ENCODE data around the gene HYAL3.

DNA sequence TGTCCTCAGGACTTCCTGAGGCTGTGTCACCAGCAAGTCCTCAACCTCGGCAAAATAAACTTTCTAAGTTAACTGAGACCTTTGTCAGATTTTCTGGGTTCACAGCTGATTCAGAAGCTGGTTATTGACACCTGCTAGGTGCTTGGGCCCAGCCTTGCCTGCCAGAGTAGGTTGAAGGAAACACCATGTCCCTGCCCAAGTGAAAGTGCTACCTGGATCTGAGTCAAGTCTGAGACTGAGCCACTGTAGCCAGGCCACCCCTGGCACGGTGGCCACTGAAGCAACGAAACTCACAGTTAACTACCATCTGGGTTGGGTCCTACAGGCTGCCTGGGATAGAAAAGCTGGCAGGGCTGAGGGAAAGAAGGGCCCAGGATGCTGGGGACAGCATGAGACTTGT is 15.1 kb upstream of the HYAL3 start:
- TF ChIP-seq EP300 (IDR thresholded peaks at IDR 0.05): no peak
- TF ChIP-seq, protein P1, sequence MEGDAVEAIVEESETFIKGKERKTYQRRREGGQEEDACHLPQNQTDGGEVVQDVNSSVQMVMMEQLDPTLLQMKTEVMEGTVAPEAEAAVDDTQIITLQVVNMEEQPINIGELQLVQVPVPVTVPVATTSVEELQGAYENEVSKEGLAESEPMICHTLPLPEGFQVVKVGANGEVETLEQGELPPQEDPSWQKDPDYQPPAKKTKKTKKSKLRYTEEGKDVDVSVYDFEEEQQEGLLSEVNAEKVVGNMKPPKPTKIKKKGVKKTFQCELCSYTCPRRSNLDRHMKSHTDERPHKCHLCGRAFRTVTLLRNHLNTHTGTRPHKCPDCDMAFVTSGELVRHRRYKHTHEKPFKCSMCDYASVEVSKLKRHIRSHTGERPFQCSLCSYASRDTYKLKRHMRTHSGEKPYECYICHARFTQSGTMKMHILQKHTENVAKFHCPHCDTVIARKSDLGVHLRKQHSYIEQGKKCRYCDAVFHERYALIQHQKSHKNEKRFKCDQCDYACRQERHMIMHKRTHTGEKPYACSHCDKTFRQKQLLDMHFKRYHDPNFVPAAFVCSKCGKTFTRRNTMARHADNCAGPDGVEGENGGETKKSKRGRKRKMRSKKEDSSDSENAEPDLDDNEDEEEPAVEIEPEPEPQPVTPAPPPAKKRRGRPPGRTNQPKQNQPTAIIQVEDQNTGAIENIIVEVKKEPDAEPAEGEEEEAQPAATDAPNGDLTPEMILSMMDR (IDR thresholded peaks at IDR 0.05): no peak

Measured in gastroesophageal sphincter (tissue), 3 donors.